B cell (primary cell): ENCODE data around the gene CCN5. TPM values are rescaled to one million over a fixed set of nuclear protein-coding genes. Genes with fewer than 3 reads are reported as not detected.

ENCODE experiments used
- ATAC-seq: fragments of 200-7000 bp; cut with Tn5 transposase; one replicate; pipeline ENCODE4 v1.10.0; 2021; ENCODE audit warnings: low read depth, mild to moderate bottlenecking, moderate number of reproducible peaks, moderate library complexity
- CTCF ChIA-PET: fragments of 350-600 bp; sonication (Branson Sonifier 250); formaldehyde crosslinking; loops from one replicate; lab custom pipeline; 2021; ENCODE audit warnings: antibody characterized with exemption, inconsistent platforms; lab: Charles Lee
- POLR2A ChIA-PET: fragments of 350-600 bp; sonication (Branson Sonifier 250); formaldehyde crosslinking; loops from one replicate; lab custom pipeline; 2021; ENCODE audit warnings: antibody characterized with exemption; lab: Charles Lee
- DNase-seq: peaks from one replicate; pipeline ENCODE4 v3.0.0; 2013
- H2AFZ ChIP-seq: 2 replicates; pipeline ENCODE4 v1.6.1; 2012; ENCODE audit warnings: mild to moderate bottlenecking, low read depth, low read length; ENCODE audit not compliant: insufficient read depth, poor library complexity, severe bottlenecking
- H3K27ac ChIP-seq, 2 donors: 1 replicate in 1 of 2; 2 replicates in 1 of 2; pipeline ENCODE4 v1.5.1; 2012 to 2013; ENCODE audit warnings: low read length in 2 of 2, mild to moderate bottlenecking in 2 of 2, moderate library complexity in 1 of 2
- H3K27me3 ChIP-seq, 4 experiments: fragments of 200-600 bp in 1 of 4; sonication (generic) in 1 of 4; replicated peaks in 1 of 4; 1 replicate in 2 of 4; 2 replicates in 2 of 4; pipeline versions ENCODE4 v1.6.1 to v1.7.0; 2013 to 2016; ENCODE audit warnings: low read length in 3 of 4, mild to moderate bottlenecking in 2 of 4, mixed read lengths in 1 of 4, moderate library complexity in 1 of 4; ENCODE audit not compliant: insufficient read depth in 4 of 4, control insufficient read depth in 3 of 4; ENCODE audit errors: control extremely low read depth in 1 of 4
- H3K36me3 ChIP-seq, 2 experiments: replicated peaks in 1 of 2; 1 replicate in 1 of 2; 2 replicates in 1 of 2; pipeline versions ENCODE4 v1.6.1 to v1.7.1; 2013; ENCODE audit warnings: low read length in 1 of 2; ENCODE audit not compliant: insufficient read depth in 2 of 2, control insufficient read depth in 1 of 2; ENCODE audit errors: control extremely low read depth in 1 of 2, extremely low read depth in 1 of 2
- H3K4me1 ChIP-seq, 2 donors: fragments of 200-600 bp in 1 of 2; sonication (generic) in 1 of 2; 1 replicate in 1 of 2; 2 replicates in 1 of 2; pipeline versions ENCODE4 v1.5.1 to v1.6.1; 2013 to 2017; ENCODE audit warnings: low read length in 2 of 2; ENCODE audit not compliant: control insufficient read depth in 2 of 2, insufficient read depth in 2 of 2
- H3K4me2 ChIP-seq: replicated peaks from 2 replicates; pipeline ENCODE3; 2012; ENCODE audit warnings: mild to moderate bottlenecking, low read depth, low read length; ENCODE audit not compliant: poor library complexity, severe bottlenecking
- H3K4me3 ChIP-seq, 5 experiments: fragments of 200-600 bp in 1 of 5; sonication (generic) in 1 of 5; 1 replicate in 3 of 5; 2 replicates in 2 of 5; pipeline versions ENCODE4 v1.5.1 to v1.7.0; 2011 to 2016; ENCODE audit warnings: low read length in 4 of 5, mild to moderate bottlenecking in 4 of 5, low read depth in 2 of 5, control low read depth in 1 of 5, moderate library complexity in 1 of 5; ENCODE audit not compliant: insufficient read depth in 1 of 5; ENCODE audit errors: control extremely low read depth in 1 of 5, extremely low read depth in 1 of 5
- H3K79me2 ChIP-seq: fragments of 200-600 bp; sonication (generic); one replicate; pipeline ENCODE4 v1.6.0; 2016; ENCODE audit warnings: low read length; ENCODE audit not compliant: control insufficient read depth, insufficient read depth
- H3K9ac ChIP-seq: fragments of 200-600 bp; sonication (generic); 2 replicates; pipeline ENCODE4 v1.6.1; 2017; ENCODE audit warnings: mild to moderate bottlenecking, low read length, moderate library complexity
- H3K9me3 ChIP-seq, 3 donors: one replicate each; pipeline versions ENCODE4 v1.6.1 to v1.7.1; 2013; ENCODE audit warnings: low read length in 2 of 3; ENCODE audit not compliant: control insufficient read depth in 2 of 3, insufficient read depth in 1 of 3; ENCODE audit errors: control extremely low read depth in 1 of 3
- H4K20me1 ChIP-seq: 2 replicates; pipeline ENCODE4 v1.6.0; 2012; ENCODE audit warnings: mild to moderate bottlenecking, low read length; ENCODE audit not compliant: insufficient read depth, control insufficient read depth, poor library complexity, severe bottlenecking
- H3K27ac Mint-ChIP-seq: one replicate; pipeline ENCODE4 v1.8.0; 2021; ENCODE audit warnings: mixed read lengths
- H3K27me3 Mint-ChIP-seq: one replicate; pipeline ENCODE4 v1.8.0; 2021; ENCODE audit warnings: mixed read lengths
- H3K4me1 Mint-ChIP-seq: one replicate; pipeline ENCODE4 v1.8.0; 2021; ENCODE audit warnings: mixed read lengths
- H3K4me3 Mint-ChIP-seq: one replicate; pipeline ENCODE4 v1.8.0; 2021; ENCODE audit warnings: mixed read lengths
- H3K9me3 Mint-ChIP-seq: one replicate; pipeline ENCODE4 v1.8.0; 2022; ENCODE audit warnings: mixed read lengths; ENCODE audit not compliant: insufficient read depth
- CTCF ChIP-seq: fragments of 200-600 bp; IDR thresholded peaks from one replicate; pipeline ENCODE4 v1.8.0; 2022; ENCODE audit warnings: antibody characterized with exemption, mild to moderate bottlenecking
- EZH2 ChIP-seq: IDR thresholded peaks from 2 replicates; pipeline ENCODE4 v1.6.1; 2012; ENCODE audit warnings: borderline replicate concordance, low read depth, mild to moderate bottlenecking, moderate library complexity, low read length; ENCODE audit not compliant: insufficient read depth, poor library complexity, severe bottlenecking
- WGBS: methylation state at CpG from one replicate; pipeline ENCODE4 v1.1.5; 2013; ENCODE audit warnings: missing lambda C conversion rate; ENCODE audit not compliant: insufficient coverage; 5-methylcytosine and 5-hydroxymethylcytosine counted together
- intact Hi-C: fragments of 100-400 bp; cut with micrococcal nuclease; formaldehyde crosslinking; loops from one replicate; pipeline ENCODE4 v1.10.0; 2022
- polyA plus RNA-seq: library from polyadenylated mRNA; depleted of rRNA; stranded (reverse); fragments of >200 nt; gene quantifications from 2 replicates; pipeline ENCODE4 v1.2.3, GENCODE V29; 2012
- total RNA-seq, 2 donors: library from RNA; stranded (reverse); fragments of 120-200 nt in 1 of 2; gene quantifications; 1 replicate in 1 of 2; 2 replicates in 1 of 2; pipeline versions ENCODE4 v1.2.3 to v1.2.4, GENCODE V29; 2013 to 2022

CCN5 gene
- total and polyA plus RNA-seq, 2 donors (not counting 1 experiment from before 2014, with no cell fraction given): not detected

DNA sequence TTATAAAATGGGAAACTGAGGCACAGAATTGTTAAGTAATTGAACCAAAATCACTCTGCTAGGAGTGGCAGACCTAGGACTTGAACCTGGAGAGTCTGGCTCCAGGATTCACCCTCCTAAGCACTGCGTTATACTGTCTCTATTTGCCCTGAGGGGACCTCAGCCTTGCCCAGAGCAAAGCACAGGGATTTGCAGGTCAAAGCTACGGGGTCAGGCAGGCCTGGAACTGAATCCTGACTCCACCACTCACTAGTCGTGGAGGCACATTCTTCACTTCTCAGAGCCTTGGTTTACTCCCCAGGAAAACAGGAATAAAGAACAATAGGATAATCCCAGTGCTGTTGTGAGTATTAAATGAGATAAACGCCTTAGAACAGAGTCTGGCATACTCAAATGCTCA lies 49.9 kb downstream of the CCN5 start:
- Histone ChIP-seq H2AFZ (no peak overlapping the region), H3K9me3 (no peaks in the 10 kb centered on the region), H3K9ac (no peak overlapping the region), H3K79me2 (no peaks in the 10 kb centered on the region), H3K4me2 (no peak overlapping the region), H3K27ac (no peak overlapping the region), H3K4me1 (peaks cover 5 to 9% of the 10 kb centered on the region in 2 donors), H3K36me3 (no peaks in the 10 kb centered on the region), H4K20me1 (no peaks in the 10 kb centered on the region), H3K27me3 (peaks cover 0 to 3% (median 1%) of the 10 kb centered on the region in 4 experiments), H3K4me3 (no peak overlapping the region)
- no peak for TF ChIP-seq EZH2
- no peak for TF ChIP-seq CTCF
- H3K27ac Mint-ChIP-seq: no peak overlapping the region
- ATAC-seq (no peak), DNase-seq (no peak)
- CTCF ChIA-PET: interaction anchor here (0.6 to 1.4 kb wide), 2 partner anchors 17 to 76 kb away, joined by 3 to 4 read pairs; no protein-coding TSS in a partner anchor
- whole genome bisulfite sequencing: 77% methylated on average over 2 of the region's 4 CpGs
- peaks cover 21% of the 10 kb centered on the region for H3K27me3 Mint-ChIP-seq
- H3K4me3 Mint-ChIP-seq: no peak overlapping the region
- no peaks in the 10 kb centered on the region for H3K9me3 Mint-ChIP-seq
- POLR2A ChIA-PET: no interaction called here
- intact Hi-C loops: no loop called here
- peaks cover 13% of the 10 kb centered on the region for H3K4me1 Mint-ChIP-seq

DNA sequence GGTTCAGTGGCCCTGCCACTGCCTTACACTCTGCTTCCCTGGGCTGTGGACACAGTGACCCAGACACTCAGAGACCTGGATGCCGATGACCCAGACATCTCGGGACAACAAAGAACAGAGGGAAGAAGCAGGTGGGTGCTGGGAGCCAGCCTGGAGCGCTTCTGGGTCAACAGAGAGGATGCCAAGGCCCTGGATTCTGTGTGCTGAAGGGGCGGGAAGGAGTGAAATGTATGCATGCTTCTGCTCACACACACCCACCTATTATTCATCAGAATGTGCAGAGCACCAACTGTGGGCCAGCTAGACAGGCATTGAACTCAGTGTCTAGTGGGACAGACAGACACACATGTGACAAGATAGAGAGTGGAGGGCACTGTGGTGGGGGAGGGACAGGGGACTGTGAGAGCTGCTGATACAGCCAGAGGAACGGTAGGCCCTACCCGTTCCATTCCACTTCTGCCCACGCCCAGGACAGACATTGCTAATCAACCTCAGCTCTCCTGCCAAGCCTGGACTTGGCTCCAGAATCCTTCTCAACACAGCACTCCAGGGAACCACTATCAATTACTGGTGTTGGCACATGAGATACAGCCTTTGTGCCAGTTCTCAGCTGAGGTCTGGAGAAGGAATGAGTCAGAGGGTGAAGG lies 50.7 kb downstream of the CCN5 start:
- DNase-seq (no peak), ATAC-seq (no peak)
- H3K4me3 ChIP-seq: no peak overlapping the region
- ChIA-PET POLR2A (no interaction called here), CTCF (interaction anchor here (1.4 kb wide), 1 partner anchor 18 kb away, joined by 3 read pairs; no protein-coding TSS in a partner anchor)
- H3K4me2 ChIP-seq: no peak overlapping the region
- WGBS: 72% methylated on average over 4 of the region's 7 CpGs
- Mint-ChIP-seq H3K4me1 (peaks cover 15% of the 10 kb centered on the region), H3K27ac (no peak overlapping the region), H3K4me3 (no peak overlapping the region), H3K9me3 (no peaks in the 10 kb centered on the region), H3K27me3 (peaks cover 21% of the 10 kb centered on the region)
- H3K27ac ChIP-seq: no peak overlapping the region
- H3K9ac ChIP-seq: no peak overlapping the region
- H3K36me3 ChIP-seq: no peaks in the 10 kb centered on the region
- H3K79me2 ChIP-seq: no peaks in the 10 kb centered on the region
- H4K20me1 ChIP-seq: no peaks in the 10 kb centered on the region
- peaks cover 5 to 9% of the 10 kb centered on the region in 2 donors for H3K4me1 ChIP-seq
- TF ChIP-seq CTCF (no peak), EZH2 (no peak)
- H2AFZ ChIP-seq: no peak overlapping the region
- peaks cover 0 to 3% (median 1%) of the 10 kb centered on the region in 4 experiments for H3K27me3 ChIP-seq
- intact Hi-C loops: no loop called here
- H3K9me3 ChIP-seq: peaks cover 0 to under 1% (median 0%) of the 10 kb centered on the region in 3 donors
